GM12865 (cell line): Measurements from ENCODE around the gene B3GAT1.
A peak's percentile ranks its signal among the peaks of the same experiment; 100 is the strongest.

Source experiments
- DNase-seq: peaks from one replicate; pipeline ENCODE4 v3.0.0; 2010; ENCODE audit warnings: low read depth
- H3K4me3 ChIP-seq: 2 replicates; pipeline ENCODE4 v1.5.1; 2011; ENCODE audit warnings: mild to moderate bottlenecking, low read depth, low read length, control low read depth
- TF ChIP-seq, protein P1 (sequence below): IDR thresholded peaks from 2 replicates; pipeline ENCODE4 v1.5.1; 2011; ENCODE audit warnings: low read length, control low read depth, low read depth, inconsistent platforms; ENCODE audit not compliant: insufficient read depth; ENCODE audit errors: missing control alignments

The B3GAT1 gene

DNA sequence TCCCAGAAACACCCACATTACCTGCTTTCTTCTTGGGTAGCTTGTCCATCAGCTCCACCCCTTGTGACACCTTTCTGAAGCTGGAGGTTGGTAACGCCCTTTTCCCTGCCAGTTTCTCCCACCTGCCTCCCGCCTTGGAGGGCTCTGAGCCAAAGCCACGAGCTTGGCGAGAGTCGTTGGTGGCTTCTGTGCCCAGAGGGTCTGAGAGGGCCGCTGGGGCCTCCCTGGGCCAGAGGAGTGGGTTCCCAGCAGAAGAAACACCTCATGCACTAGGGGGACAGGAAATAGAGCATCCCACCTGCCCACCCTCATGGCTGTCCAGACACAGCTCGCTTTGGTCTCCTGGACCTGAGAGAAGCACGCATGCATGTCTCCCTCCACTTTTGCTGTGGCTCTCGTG, 37.9 kb downstream of the B3GAT1 start:
- no peak for DNase-seq
- no peak overlapping the region for H3K4me3 ChIP-seq
- TF ChIP-seq, protein P1, sequence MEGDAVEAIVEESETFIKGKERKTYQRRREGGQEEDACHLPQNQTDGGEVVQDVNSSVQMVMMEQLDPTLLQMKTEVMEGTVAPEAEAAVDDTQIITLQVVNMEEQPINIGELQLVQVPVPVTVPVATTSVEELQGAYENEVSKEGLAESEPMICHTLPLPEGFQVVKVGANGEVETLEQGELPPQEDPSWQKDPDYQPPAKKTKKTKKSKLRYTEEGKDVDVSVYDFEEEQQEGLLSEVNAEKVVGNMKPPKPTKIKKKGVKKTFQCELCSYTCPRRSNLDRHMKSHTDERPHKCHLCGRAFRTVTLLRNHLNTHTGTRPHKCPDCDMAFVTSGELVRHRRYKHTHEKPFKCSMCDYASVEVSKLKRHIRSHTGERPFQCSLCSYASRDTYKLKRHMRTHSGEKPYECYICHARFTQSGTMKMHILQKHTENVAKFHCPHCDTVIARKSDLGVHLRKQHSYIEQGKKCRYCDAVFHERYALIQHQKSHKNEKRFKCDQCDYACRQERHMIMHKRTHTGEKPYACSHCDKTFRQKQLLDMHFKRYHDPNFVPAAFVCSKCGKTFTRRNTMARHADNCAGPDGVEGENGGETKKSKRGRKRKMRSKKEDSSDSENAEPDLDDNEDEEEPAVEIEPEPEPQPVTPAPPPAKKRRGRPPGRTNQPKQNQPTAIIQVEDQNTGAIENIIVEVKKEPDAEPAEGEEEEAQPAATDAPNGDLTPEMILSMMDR, result no peak

DNA sequence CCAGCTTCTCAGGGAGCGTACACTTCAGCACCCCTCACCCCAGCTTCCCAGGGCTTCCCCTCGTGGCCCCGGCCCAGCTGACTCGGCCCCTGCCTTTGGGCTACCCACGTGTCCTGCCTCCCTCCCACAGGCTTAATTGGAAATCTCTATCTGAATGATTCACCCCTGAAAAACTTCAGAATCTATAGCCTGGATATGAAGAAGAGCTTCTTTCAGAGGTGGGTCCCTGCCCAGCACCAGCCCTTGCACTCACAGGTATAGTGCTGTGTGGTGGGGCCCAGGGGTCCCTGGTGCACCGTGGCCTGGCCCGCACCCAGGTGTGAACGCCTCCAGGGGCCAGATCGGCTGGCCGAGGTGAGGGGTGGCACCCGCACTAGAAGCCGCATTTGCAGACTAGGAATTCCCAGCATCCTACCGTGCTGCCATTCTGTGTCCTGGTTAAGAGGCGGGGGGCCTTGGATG, 38.4 kb downstream of the B3GAT1 start:
- TF ChIP-seq, protein P1, result no peak
- H3K4me3 ChIP-seq, result no peak overlapping the region
- DNase-seq, result no peak

DNA sequence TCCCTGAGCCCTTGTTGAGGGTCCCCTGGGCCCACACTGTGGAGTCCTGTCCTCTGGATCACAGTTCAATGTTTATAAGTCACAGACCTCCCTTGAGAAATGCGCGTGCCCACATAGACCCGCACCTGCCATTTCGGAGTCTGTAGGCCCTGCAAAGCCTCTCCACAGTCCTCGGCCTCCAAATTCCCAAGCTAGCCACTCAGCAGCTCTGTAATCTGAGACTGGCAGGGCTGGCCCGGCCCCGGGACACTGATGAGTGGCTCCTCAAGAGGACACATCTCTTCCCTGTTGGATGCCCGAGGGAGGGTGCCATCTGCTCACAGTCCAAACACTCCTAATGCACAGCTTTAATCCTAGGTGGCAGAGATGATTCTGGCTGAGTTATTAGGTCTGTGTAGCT, 39.1 kb downstream of the B3GAT1 start:
- DNase-seq, result no peak
- TF ChIP-seq, protein P1, result no peak
- no peak overlapping the region for H3K4me3 ChIP-seq

DNA sequence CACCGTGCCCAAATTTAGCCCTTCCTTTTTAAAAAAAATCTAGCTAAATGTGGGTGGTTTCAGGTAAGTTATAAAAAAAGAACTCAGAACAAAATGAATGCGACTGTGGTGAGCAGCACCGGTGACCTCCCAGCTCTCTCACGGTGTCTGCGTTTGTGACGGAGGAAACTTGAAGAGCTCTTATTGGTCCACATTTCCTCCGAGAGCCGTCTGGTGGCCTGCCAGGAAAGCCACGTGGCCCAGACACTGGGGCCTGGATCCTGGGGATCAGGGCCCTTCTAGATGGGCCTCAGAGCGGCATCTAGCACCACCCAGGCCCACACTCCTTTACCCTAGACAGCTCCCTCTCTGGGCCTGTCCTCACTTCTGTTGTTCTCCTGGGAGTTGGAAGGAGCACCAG, 39.5 kb downstream of the B3GAT1 start:
- H3K4me3 ChIP-seq, result no peak overlapping the region
- TF ChIP-seq, protein P1, result no peak
- peak; percentile 23 for DNase-seq

DNA sequence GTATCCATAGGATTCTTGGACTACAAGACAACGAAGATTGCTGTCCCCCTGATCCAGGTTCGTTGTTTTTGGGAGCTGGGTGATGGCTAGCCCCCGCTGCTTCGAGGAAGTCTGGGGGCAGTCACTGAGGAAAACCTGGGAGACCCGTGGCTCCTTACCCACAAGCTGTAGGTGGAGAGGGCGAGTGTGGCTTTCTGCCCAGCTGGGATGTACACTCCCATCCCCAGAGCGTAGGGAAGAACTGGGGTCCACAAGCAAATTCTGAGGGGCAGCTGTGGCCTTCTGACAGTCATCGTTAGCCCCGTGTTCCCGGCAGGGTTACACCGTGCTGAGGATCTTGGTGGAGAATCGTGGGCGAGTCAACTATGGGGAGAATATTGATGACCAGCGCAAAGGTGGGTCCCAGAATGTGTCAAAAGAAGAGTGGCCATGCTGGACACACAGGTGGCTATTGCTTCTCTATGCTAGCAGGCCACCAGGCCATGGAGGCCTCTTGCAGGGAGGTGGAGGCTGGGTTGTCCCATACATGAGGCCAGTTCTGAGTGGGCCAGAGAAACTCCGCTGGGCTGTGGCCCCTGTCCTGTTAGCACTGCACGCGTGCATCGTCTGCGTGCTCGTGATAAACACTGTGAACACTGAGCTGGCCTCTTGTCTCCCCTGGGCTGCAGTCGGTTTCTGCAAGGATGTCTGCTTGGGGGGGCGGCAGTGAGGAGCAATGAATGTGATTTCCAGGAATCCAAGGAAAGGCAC, 40.4 kb downstream of the B3GAT1 start:
- H3K4me3 ChIP-seq, result no peak overlapping the region
- no peak for DNase-seq
- TF ChIP-seq, protein P1, result no peak

DNA sequence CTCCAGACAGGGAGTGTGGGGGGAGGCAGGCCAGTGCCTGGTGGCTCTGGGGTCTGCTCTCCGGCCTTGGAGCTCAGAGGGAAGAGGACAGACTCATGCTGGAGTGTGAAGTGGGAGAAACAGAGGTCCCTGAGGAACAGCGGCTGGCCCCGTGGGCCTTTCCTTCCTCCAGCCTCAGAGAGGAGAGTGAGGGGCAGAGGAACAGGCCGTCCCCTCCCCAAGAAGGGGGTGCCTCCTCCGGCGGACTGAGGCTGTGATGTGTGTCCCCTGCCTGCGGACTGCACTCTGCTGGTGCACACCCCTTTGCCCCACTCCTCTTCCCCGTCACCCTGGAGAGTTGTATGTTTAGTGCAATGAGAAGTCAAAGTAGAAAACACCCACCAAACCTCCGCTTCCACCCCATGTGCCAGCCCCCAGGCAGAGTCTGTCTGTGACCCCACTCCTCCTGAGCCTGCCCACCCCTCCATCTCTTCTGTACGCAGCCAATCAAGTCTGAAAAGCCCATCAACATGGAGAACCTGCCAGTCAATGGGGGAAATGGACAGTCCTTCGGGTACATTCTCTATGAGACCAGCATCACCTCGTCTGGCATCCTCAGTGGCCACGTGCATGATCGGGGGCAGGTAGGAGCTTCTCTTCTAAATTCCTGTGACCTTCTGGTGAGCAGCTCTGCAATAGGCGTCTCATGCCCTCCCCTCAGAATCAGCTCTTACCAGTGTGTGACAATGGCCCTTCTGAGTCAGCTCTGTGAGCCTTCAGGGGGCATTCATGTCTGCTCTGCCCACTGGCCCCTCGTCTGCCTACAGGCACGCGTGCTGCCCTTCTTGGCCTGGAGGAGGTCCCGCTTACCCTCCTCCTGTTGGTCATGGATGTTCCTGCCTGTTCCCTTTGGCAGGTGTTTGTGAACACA, 41.3 kb downstream of the B3GAT1 start:
- TF ChIP-seq, protein P1, result no peak
- H3K4me3 ChIP-seq, result no peak overlapping the region
- DNase-seq, result no peak
